Forelimb muscle (tissue), 1 donor: ENCODE results near the gene ZNF526. TPM values are rescaled to one million over a fixed set of nuclear protein-coding genes. Genes with fewer than 3 reads are reported as not detected.

Source experiments
- DNase-seq: peaks from one replicate; pipeline ENCODE4 v3.0.0-alpha.2; 2013; ENCODE audit warnings: low read depth
- polyA plus RNA-seq: library from polyadenylated mRNA; unstranded; fragments of 120-200 nt; gene quantifications from one replicate; pipeline ENCODE4 v1.2.1, GENCODE V29; 2013; ENCODE audit not compliant: insufficient read length

ZNF526 gene
- polyA plus RNA-seq, 1 donor, result 5.1 TPM

GRCh38 chr19:42196011-42197001, 23.8 kb upstream of the ZNF526 start:
- DNase-seq, result no peak

- DNase-seq, result no peak
Observed at GRCh38 chr19:42197375-42197817, 22.7 kb upstream of the ZNF526 start.

- DNase-seq, result no peak
Observed at GRCh38 chr19:42198676-42199439, 21.3 kb upstream of the ZNF526 start.

- DNase-seq, result no peak
Observed at GRCh38 chr19:42199440-42200115, 20.5 kb upstream of the ZNF526 start.

GRCh38 chr19:42200116-42200715, 19.9 kb upstream of the ZNF526 start:
- DNase-seq, result no peak

GRCh38 chr19:42201489-42202289, 18.4 kb upstream of the ZNF526 start:
- no peak for DNase-seq

- no peak for DNase-seq
Observed at GRCh38 chr19:42202290-42202880, 17.7 kb upstream of the ZNF526 start.

- no peak for DNase-seq
Observed at GRCh38 chr19:42203700-42204099, 16.4 kb upstream of the ZNF526 start.

GRCh38 chr19:42204664-42205063, 15.4 kb upstream of the ZNF526 start:
- no peak for DNase-seq

- no peak for DNase-seq
Observed at GRCh38 chr19:42206871-42207755, 13.0 kb upstream of the ZNF526 start.

GRCh38 chr19:42207767-42208271, 12.3 kb upstream of the ZNF526 start:
- DNase-seq, result no peak

- DNase-seq, result no peak
Observed at GRCh38 chr19:42208612-42209011, 11.5 kb upstream of the ZNF526 start.

GRCh38 chr19:42212886-42213285, 7.2 kb upstream of the ZNF526 start:
- DNase-seq, result no peak

- DNase-seq, result no peak
Observed at GRCh38 chr19:42214810-42215485, 5.2 kb upstream of the ZNF526 start.

GRCh38 chr19:42216653-42217519, 3.2 kb upstream of the ZNF526 start:
- DNase-seq, result no peak

GRCh38 chr19:42217520-42218437, 2.3 kb upstream of the ZNF526 start, which contains the start of gene DEDD2:
DEDD2 (minus strand) TSS chr19:42217677; CDS start chr19:42217007, 670 bp downstream.
- peak; percentile 91 for DNase-seq
